ENCODE measurements around the gene DNAH7.
"Not testable (repeated sequence)": the region's sequence is repeated elsewhere in the genome, so short reads cannot be mapped to it uniquely, and the experiment has no call there.

Gene DNAH7

DNA sequence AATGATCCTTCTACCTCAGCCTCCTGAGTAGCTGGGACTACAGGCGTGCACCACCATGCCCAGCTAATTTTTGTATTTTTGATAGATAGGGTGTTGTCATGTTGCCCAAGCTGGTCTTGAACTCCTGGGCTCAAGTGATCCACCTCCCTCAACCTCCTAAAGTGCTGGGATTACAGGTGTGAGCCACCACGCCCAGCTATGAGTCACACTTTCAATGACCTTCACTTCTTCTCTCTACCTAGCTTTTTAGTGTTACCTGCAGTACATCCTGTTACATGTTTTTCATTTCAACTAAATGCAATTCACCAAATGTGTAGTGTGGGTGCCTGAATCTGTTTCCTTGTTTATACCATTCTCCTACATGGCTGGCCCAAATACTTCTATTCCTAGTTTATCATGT is 347.6 kb downstream of the DNAH7 start:
- no peak for DNase-seq (ENCODE audit: low read depth in 2 of 2)

DNA sequence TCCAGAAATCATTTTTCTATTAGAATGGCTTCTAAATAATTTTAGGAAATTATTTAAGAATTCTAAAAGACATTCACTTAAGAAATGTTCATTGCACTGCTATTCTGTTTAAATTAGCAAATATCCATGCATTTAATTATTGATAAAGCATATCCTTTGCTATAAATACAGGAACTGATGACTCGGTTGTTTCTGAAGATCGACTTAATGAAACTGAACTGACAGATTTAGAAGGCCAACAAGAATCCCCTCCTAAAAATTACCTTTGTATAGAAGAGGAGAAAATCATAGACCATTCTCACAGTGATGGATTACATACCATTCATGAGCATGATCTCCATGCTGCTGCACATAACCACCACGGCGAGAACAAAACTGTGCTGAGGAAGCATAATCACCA is 352.2 kb downstream of the DNAH7 start:
- no peak for DNase-seq (ENCODE audit: low read depth in 2 of 2)

DNA sequence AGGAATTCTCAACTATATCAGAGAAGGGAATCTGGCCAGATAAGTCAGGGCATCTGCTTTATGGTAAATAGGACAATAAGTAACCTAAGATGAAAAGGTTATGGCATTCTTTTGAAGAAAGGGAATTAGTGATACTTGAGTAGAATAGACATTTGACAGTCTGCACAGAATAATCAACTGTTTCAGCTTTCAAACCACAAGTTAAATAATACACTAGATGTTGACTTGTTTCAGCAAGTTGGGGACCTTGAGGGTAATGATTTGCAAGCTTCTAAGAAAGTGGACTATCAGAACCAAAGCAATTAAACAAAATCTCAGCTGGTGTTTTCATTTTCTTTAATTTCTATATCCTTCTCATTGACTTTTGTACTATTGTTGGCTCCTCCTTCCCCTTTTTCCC is 357.2 kb downstream of the DNAH7 start:
- DNase-seq (ENCODE audit: low read depth in 2 of 2): no peak

DNA sequence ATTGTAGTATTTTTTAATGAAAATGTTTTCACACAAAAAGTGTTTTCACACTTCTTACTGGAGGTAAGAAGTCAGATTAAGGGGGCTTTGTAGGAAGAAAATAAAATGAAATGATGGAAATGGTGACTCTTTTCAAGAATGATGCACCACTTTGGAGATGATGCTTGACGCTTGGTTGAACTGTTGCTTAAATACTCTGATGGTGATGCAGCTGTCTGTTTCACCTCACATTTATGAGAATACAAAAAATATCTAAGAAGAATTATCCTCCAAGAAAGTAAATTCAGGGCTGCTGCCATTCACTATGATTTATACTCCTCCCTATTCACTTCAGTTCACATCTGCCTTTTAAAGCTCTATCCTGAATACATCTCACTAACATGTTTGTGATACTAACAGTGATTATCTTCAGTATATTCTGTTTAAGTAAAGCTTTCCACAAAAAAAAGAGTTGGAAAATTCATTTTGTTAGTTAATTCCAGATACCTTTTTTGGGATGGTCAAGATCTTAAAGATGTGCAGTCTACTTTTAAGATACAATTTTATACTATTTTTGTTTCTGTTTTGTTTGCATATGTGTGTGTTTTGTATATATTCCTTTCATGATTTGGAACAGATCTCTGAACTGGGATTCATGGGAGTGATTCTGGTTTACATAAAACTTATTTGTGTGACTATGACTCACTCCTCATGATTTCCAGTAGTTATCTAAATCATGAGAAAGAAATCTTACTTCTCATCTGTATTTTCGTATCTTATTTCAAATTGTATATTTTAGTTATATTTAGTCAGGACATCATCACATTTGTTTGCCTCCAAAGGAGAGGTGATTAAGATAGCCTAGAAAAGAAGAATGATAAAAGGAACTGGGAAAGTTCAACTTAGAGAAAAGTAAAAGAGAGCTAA is 358.5 kb downstream of the DNAH7 start:
- no peak for DNase-seq (ENCODE audit: low read depth in 2 of 2)

DNA sequence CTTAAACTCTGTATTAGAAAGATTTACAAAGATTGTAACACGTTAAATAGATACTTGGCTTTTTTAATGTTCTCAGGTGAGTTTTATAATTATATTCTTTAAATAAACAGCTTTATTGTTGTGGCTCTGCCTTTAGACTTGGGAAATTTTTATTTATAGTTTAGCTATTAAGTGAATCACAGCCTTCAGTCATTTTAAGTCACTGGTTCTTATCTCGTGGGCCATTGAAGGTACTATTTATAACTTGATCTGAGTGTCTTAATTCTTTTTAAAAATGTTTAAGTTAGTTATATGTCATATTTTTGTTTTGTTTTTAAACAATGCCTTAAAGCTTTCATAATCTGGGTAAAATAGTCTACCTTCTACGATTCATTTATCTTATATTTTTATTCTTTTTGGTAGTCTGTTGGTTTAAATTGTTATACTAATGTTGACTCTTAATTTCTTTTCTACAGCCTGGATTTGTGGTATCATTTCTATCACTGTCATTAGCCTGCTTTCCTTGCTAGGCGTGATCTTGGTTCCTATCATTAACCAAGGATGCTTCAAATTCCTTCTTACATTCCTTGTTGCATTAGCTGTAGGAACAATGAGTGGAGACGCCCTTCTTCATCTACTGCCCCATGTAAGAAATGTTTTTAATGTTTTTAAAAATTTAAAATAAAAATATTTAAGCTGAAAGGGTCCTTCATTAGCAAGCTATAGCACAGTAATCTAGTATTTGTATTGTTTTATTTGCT is 362.3 kb downstream of the DNAH7 start:
- DNase-seq (ENCODE audit: low read depth in 2 of 2): no peak

DNA sequence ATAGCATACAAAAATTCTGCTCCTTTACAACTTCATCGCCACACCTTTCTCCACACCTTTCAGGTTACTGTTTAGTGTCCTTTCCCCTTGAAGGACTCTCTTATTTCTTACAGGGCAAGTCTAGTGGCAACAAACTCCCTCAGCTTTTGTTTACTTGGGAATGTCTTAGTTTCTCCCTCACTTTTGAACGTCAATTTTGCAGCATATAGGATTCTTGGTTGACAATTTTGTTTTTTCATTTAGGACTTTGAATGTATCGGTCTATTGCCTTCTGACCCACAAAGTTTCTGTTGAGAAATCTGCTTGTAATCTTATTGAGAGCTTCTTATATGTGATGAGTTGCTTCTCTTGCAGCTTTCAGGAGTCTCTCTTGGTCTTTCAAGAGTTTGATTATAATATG is 368.2 kb downstream of the DNAH7 start:
- DNase-seq (ENCODE audit: low read depth in 2 of 2): no peak

DNA sequence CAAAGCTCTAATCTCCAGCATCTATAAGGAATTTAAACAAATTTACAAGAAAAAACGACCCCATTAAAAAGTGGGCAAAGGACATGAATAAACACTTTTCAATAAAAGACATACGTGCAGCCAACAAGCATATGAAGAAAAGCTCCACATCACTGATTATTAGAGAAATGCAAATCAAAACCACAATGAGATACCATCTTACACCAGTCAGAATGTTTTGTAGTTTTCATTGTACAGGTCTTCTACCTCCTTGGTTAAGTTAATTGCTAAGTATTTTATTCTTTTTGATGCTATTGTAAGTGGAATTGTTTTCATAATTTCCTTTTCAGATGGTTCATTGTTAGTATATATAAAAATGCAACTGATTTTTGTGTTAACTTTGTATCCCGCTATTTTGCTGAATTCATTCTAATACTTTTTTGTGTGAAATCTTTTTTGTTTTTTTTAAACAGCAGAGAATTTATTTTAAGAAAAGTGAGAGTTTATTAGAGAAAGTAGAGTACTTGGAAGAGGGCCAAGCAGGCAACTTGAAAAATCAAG is 370.9 kb downstream of the DNAH7 start:
- no peak for DNase-seq (ENCODE audit: low read depth in 2 of 2)

DNA sequence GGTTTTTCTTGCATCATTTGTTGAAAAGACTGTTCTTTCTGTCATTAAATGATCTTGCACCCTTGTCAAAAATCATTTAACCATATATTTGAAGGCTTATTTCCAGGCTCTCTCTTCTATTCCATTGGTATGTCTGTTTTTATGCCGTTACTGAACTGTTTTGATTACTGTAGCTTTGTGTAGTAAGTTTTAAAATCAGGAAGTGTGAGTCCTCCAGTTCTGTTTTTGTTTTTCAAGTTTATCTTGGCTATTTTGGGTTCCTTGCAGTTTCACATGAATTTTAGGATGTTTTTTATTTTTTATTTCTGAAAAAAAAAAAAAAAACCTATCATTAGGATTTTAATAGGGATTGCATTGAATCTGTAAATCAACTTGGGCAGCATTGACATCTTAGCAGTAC is 372.6 kb downstream of the DNAH7 start:
- no peak for DNase-seq (ENCODE audit: low read depth in 2 of 2)

DNA sequence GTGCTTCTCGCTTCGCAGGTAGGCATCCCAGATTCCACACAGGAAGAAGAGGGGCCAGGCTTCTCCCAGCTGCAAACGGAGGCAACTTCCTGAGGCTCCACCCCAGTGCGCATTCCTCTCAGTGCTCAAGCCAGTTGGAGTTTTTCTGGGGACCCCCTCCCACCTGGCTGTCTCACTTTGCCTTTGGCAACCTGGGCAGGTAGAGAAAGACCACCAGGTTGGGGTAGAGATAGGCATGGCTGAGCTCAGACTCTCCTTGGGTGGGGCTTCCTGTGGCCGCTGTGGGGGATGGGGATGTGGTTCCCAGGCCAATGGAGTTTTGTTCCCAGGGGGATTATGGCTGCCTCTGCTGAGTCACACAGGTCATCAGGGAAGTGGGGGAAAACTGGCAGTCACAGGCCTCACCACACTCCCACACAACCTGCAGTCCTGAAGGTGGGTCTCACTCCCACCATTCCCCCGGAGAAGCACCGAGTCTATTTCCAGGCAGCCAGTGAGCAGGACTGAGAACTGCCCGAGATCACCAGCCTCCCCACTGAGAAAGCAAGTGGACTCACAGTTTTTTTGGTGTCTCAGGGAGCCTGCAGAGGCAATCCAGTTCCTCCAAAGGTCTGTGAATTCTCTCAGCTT is 373.5 kb downstream of the DNAH7 start:
- no peak for DNase-seq (ENCODE audit: low read depth in 2 of 2)

DNA sequence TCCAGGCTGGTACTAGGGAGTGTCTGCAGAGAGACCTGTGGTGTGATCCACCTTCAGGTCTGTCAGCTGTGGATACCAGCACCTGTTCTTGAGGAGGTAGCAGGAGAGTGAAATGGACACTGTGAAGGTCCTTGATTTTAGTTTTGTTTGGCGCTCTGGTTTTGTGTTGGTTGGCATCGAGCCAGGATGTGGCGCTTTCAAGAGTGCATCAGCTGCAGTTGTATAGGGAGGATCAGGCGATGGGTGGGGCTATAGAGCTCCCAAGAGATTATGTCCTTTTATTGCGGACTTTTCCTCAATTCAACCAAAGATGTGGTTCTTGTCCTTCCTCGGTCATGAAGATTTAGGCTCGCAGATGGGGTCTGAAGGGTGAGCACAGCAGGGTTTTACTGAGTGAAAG is 374.1 kb downstream of the DNAH7 start:
- no peak for DNase-seq (ENCODE audit: low read depth in 2 of 2)

DNA sequence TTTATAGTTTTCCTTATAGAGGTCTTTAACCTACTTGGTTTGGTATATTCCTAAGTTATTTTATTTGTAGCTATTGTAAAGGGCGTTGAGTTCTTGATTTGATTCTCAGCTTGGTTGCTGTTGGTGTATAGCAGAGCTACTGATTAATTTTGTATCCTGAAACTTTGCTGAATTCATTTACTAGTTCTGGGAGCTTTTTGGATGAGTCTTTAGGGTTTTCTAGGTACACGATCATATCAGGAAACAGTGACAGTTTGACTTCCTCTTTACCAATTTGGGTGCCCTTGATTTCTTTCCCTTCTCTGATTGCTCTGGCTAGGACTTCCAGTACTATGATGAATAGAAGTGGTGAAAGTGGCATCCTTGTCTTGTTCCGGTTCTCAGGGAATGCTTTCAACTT is 376.1 kb downstream of the DNAH7 start:
- DNase-seq (ENCODE audit: low read depth in 2 of 2): not testable (repeated sequence)

Data from activated CD4-positive, alpha-beta T cell treated with anti-CD3 and anti-CD28 coated beads for 24 hours (primary cell).